SKM-1 treated with dmso at 0.1 percent for 144 hours (cell line): ENCODE measurements around the gene MAP1LC3B.

ENCODE experiments used
- DNase-seq: peaks from one replicate; lab custom pipeline; 2025; ENCODE audit not compliant: unreplicated experiment; lab: John Stamatoyannopoulos, UW

Gene MAP1LC3B

GRCh38 chr16:87407511-87408112, 15.5 kb downstream of the MAP1LC3B start:
- DNase-seq, result peak; percentile 98

GRCh38 chr16:87409153-87409552, 17.0 kb downstream of the MAP1LC3B start:
- no peak for DNase-seq

GRCh38 chr16:87409781-87410180, 17.6 kb downstream of the MAP1LC3B start:
- no peak for DNase-seq

GRCh38 chr16:87410530-87410929, 18.4 kb downstream of the MAP1LC3B start:
- DNase-seq, result no peak

- DNase-seq, result no peak
These were observed 18.8 kb downstream of the MAP1LC3B start for GRCh38 chr16:87410968-87411367.

- DNase-seq, result no peak
These were observed 19.5 kb downstream of the MAP1LC3B start for GRCh38 chr16:87411375-87412271.

- DNase-seq, result no peak
These were observed 20.3 kb downstream of the MAP1LC3B start for GRCh38 chr16:87412371-87412995.

- DNase-seq, result no peak
These were observed 20.9 kb downstream of the MAP1LC3B start for GRCh38 chr16:87412996-87413421.

- no peak for DNase-seq
These were observed 22.1 kb downstream of the MAP1LC3B start for GRCh38 chr16:87414251-87414680.

GRCh38 chr16:87415441-87415840, 23.3 kb downstream of the MAP1LC3B start:
- no peak for DNase-seq

GRCh38 chr16:87416826-87417527, 24.8 kb downstream of the MAP1LC3B start:
- DNase-seq, result no peak

GRCh38 chr16:87417528-87417910, 25.4 kb downstream of the MAP1LC3B start:
- DNase-seq, result no peak

- no peak for DNase-seq
These were observed 26.1 kb downstream of the MAP1LC3B start for GRCh38 chr16:87418216-87418615.

- DNase-seq, result no peak
These were observed 26.5 kb downstream of the MAP1LC3B start for GRCh38 chr16:87418644-87419043.

- DNase-seq, result no peak
These were observed 28.2 kb downstream of the MAP1LC3B start for GRCh38 chr16:87420026-87421002.

- DNase-seq, result no peak
These were observed 29.1 kb downstream of the MAP1LC3B start for GRCh38 chr16:87421003-87421912.

GRCh38 chr16:87422106-87422505, 30.0 kb downstream of the MAP1LC3B start:
- DNase-seq, result no peak

GRCh38 chr16:87423429-87423828, 31.3 kb downstream of the MAP1LC3B start:
- no peak for DNase-seq

- DNase-seq, result no peak
These were observed 32.1 kb downstream of the MAP1LC3B start for GRCh38 chr16:87424266-87424665.
